NCI-H2107 treated with DMSO at 0.1 percent for 48 hours (cell line): ENCODE data around the gene PTPRU.
"Not testable (repeated sequence)": the region's sequence is repeated elsewhere in the genome, so short reads cannot be mapped to it uniquely, and the experiment has no call there.

Source experiments
- DNase-seq: peaks from one replicate; lab custom pipeline; 2025; ENCODE audit not compliant: unreplicated experiment; lab: John Stamatoyannopoulos, UW

Gene PTPRU

GRCh38 chr1:29314685-29315084, 78.4 kb downstream of the PTPRU start:
- DNase-seq = not testable (repeated sequence)

- DNase-seq = no peak
Measured at GRCh38 chr1:29315262-29315661, 78.9 kb downstream of the PTPRU start.

- no peak for DNase-seq
Measured at GRCh38 chr1:29315876-29316275, 79.6 kb downstream of the PTPRU start.

- DNase-seq = no peak
Measured at GRCh38 chr1:29317063-29317915, 81.0 kb downstream of the PTPRU start.

- DNase-seq = no peak
Measured at GRCh38 chr1:29317916-29318530, 81.7 kb downstream of the PTPRU start.

- no peak for DNase-seq
Measured at GRCh38 chr1:29318724-29319123, 82.4 kb downstream of the PTPRU start.

- DNase-seq = no peak
Measured at GRCh38 chr1:29319300-29320110, 83.2 kb downstream of the PTPRU start.

GRCh38 chr1:29320156-29320940, 84.0 kb downstream of the PTPRU start:
- no peak for DNase-seq

GRCh38 chr1:29321176-29321575, 84.9 kb downstream of the PTPRU start:
- DNase-seq = no peak

- no peak for DNase-seq
Measured at GRCh38 chr1:29322147-29322694, 85.9 kb downstream of the PTPRU start.

GRCh38 chr1:29322861-29323585, 86.7 kb downstream of the PTPRU start:
- DNase-seq = peak; percentile 47

GRCh38 chr1:29323636-29324035, 87.3 kb downstream of the PTPRU start:
- no peak for DNase-seq

- DNase-seq = no peak
Measured at GRCh38 chr1:29324202-29324601, 87.9 kb downstream of the PTPRU start.

- no peak for DNase-seq
Measured at GRCh38 chr1:29324771-29325351, 88.5 kb downstream of the PTPRU start.

GRCh38 chr1:29325675-29326074, 89.4 kb downstream of the PTPRU start:
- no peak for DNase-seq

GRCh38 chr1:29326123-29326522, 89.8 kb downstream of the PTPRU start:
- DNase-seq = no peak

GRCh38 chr1:29327223-29327935, 91.1 kb downstream of the PTPRU start:
- DNase-seq = no peak

GRCh38 chr1:29329022-29329775, 92.9 kb downstream of the PTPRU start:
- DNase-seq = no peak
